K562 (cell line): ENCODE results near the gene SIM1. TPM values are rescaled to one million over a fixed set of nuclear protein-coding genes. Genes with fewer than 3 reads are reported as not detected.

ENCODE experiments used
- ATAC-seq: fragments of 200-7000 bp; cut with Tn5 transposase; 3 replicates; pipeline ENCODE4 v1.9.1; 2020; ENCODE audit warnings: moderate library complexity
- BruUV-seq: library from RNA; stranded (reverse); fragments of 400-500 nt; replicated peaks from 2 replicates; lab custom pipeline; 2021; lab: Mats Ljungman, UMichigan
- CTCF ChIA-PET: fragments of 300-600 bp; formaldehyde crosslinking; extraction: SDS; loops from one replicate; lab custom pipeline; 2021; ENCODE audit warnings: low intra/inter-chr PET ratio; lab: Yijun Ruan, JAX
- POLR2A ChIA-PET: fragments of 300-600, 350-650 bp; sonication (Branson Sonifier 250); formaldehyde crosslinking; extraction: SDS; loops from one replicate; lab custom pipeline; 2021; ENCODE audit warnings: antibody characterized with exemption, inconsistent platforms; lab: Yijun Ruan, JAX
- DNase-seq, 4 experiments: peaks; one replicate each; pipeline versions ENCODE4 v3.0.0 to v3.0.0-alpha.2; 2011 to 2018; ENCODE audit warnings: low spot score in 3 of 4, mixed read lengths in 3 of 4; ENCODE audit errors: extremely low read depth in 1 of 4
- FAIRE-seq: peaks from 2 replicates; lab custom pipeline; 2011; peaks lifted over from hg19 to GRCh38; lab: Jason Lieb, UNC
- H2AFZ ChIP-seq: 2 replicates; pipeline ENCODE4 v1.6.0; 2011; ENCODE audit warnings: low read depth, low read length, control low read depth, inconsistent platforms
- H3K27ac ChIP-seq: fragments of 200-600 bp; 3 replicates; pipeline ENCODE4 v1.8.0; 2011; ENCODE audit warnings: low read depth, mild to moderate bottlenecking, control low read depth, inconsistent platforms, low read length, moderate library complexity, mixed read lengths; ENCODE audit errors: extremely low read depth
- H3K27me3 ChIP-seq, 2 experiments: fragments of 300-600 bp in 1 of 2; 2 replicates in 1 of 2; 3 replicates in 1 of 2; pipeline versions ENCODE4 v1.6.0 to v1.8.0; 2011; ENCODE audit warnings: inconsistent platforms in 2 of 2, low read length in 2 of 2, mild to moderate bottlenecking in 1 of 2, mixed read lengths in 1 of 2, moderate library complexity in 1 of 2; ENCODE audit not compliant: control insufficient read depth in 2 of 2, insufficient read depth in 2 of 2
- H3K36me3 ChIP-seq: fragments of 300-600 bp; 3 replicates; pipeline ENCODE4 v1.8.0; 2011; ENCODE audit warnings: mild to moderate bottlenecking, low read length, inconsistent platforms; ENCODE audit not compliant: control insufficient read depth, insufficient read depth
- H3K4me1 ChIP-seq, 2 experiments: fragments of 200-600 bp in 1 of 2; replicated peaks in 1 of 2; 2 replicates in 1 of 2; 3 replicates in 1 of 2; pipeline versions ENCODE4 v1.5.1 to v1.8.0; 2011; ENCODE audit warnings: inconsistent platforms in 2 of 2, low read length in 2 of 2, mild to moderate bottlenecking in 1 of 2, mixed read lengths in 1 of 2, moderate library complexity in 1 of 2; ENCODE audit not compliant: control insufficient read depth in 2 of 2, insufficient read depth in 2 of 2
- H3K4me2 ChIP-seq: 2 replicates; pipeline ENCODE4 v1.6.1; 2011; ENCODE audit warnings: low read length, control low read depth, inconsistent platforms, mixed read lengths; ENCODE audit not compliant: insufficient read depth
- H3K4me3 ChIP-seq: fragments of 200-600 bp; sonication (generic), shearing (Covaris generic); 2 replicates; pipeline ENCODE4 v1.5.1; 2016; ENCODE audit warnings: control low read depth, inconsistent platforms
- H3K79me2 ChIP-seq: fragments of 200-600 bp; 3 replicates; pipeline ENCODE4 v1.8.0; 2011; ENCODE audit warnings: low read length, inconsistent platforms; ENCODE audit not compliant: control insufficient read depth, insufficient read depth
- H3K9ac ChIP-seq, 2 experiments: 2 replicates each; pipeline versions ENCODE4 v1.6.0 to v1.6.1; 2011; ENCODE audit warnings: low read depth in 2 of 2, low read length in 2 of 2, control low read depth in 1 of 2, inconsistent platforms in 1 of 2, mild to moderate bottlenecking in 1 of 2, mixed read lengths in 1 of 2; ENCODE audit not compliant: insufficient read depth in 1 of 2
- H3K9me1 ChIP-seq: one replicate; pipeline ENCODE4 v1.6.0; 2011; ENCODE audit warnings: inconsistent platforms, mild to moderate bottlenecking, low read length, moderate library complexity; ENCODE audit not compliant: control insufficient read depth, insufficient read depth
- H3K9me3 ChIP-seq: replicated peaks from 2 replicates; pipeline ENCODE4 v1.5.1; 2011; ENCODE audit warnings: low read depth, low read length, inconsistent platforms; ENCODE audit not compliant: control insufficient read depth, insufficient read depth
- H4K20me1 ChIP-seq: replicated peaks from 2 replicates; pipeline ENCODE4 v1.6.1; 2011; ENCODE audit warnings: low read length, inconsistent platforms, mixed read lengths; ENCODE audit not compliant: control insufficient read depth, insufficient read depth
- ARNT ChIP-seq, 2 experiments: fragments of 450-650 bp; IDR thresholded peaks; 2 replicates each; pipeline ENCODE4 v1.6.1; 2016; ENCODE audit warnings: mild to moderate bottlenecking in 1 of 2
- CTBP1 ChIP-seq: fragments of 450-650 bp; IDR thresholded peaks from 2 replicates; pipeline ENCODE4 v1.6.1; 2016; ENCODE audit warnings: borderline replicate concordance
- ESRRB ChIP-seq: fragments of 250-450 bp; sonication (Bioruptor Pico); IDR thresholded peaks from 2 replicates; pipeline ENCODE4 v1.5.0; 2020; ENCODE audit warnings: mild to moderate bottlenecking, moderate library complexity, borderline replicate concordance
- FOXJ2 ChIP-seq: fragments of 200-800 bp; sonication (Bioruptor generic); IDR thresholded peaks from 2 replicates; pipeline ENCODE4 v1.6.1; 2016; ENCODE audit warnings: missing genetic modification characterization, missing compliant biosample characterization
- KHSRP ChIP-seq: fragments of 450-650 bp; IDR thresholded peaks from 2 replicates; pipeline ENCODE4 v1.6.1; 2017
- KLF13 ChIP-seq: fragments of 450-650 bp; IDR thresholded peaks from 2 replicates; pipeline ENCODE4 v1.6.1; 2016; ENCODE audit warnings: missing genetic modification characterization, low read depth, mild to moderate bottlenecking, missing compliant biosample characterization, moderate library complexity, borderline replicate concordance
- NUFIP1 ChIP-seq: fragments of 450-650 bp; IDR thresholded peaks from 2 replicates; pipeline ENCODE4 v1.6.1; 2018; ENCODE audit not compliant: partially characterized antibody
- RAD21 ChIP-seq, 2 experiments: fragments of 250-450 bp in 1 of 2; fragments of 450-650 bp in 1 of 2; sonication (Bioruptor Pico) in 1 of 2; formaldehyde crosslinking in 1 of 2; IDR thresholded peaks in 1 of 2; conservative IDR thresholded peaks in 1 of 2; 2 replicates each; pipeline versions ENCODE4 v1.4.0 to v1.8.0; 2020 to 2022; ENCODE audit warnings: mild to moderate bottlenecking in 2 of 2, moderate library complexity in 1 of 2
- WHSC1 ChIP-seq: IDR thresholded peaks from one replicate; pipeline ENCODE4 v1.6.1; 2012; ENCODE audit warnings: low read length, control low read depth, inconsistent platforms
- ZNF311 ChIP-seq: fragments of 250-450 bp; sonication (Bioruptor Pico); IDR thresholded peaks from 2 replicates; pipeline ENCODE4 v1.4.0; 2020; ENCODE audit warnings: mild to moderate bottlenecking, moderate library complexity
- WGBS: fragments of 100-300 bp; shearing (Covaris generic); methylation state at CpG from one replicate; pipeline ENCODE4 v1.1.6; 2016; ENCODE audit warnings: low coverage, mixed read lengths; ENCODE audit not compliant: insufficient coverage; ENCODE audit errors: missing lambda C conversion rate; 5-methylcytosine and 5-hydroxymethylcytosine counted together
- in situ Hi-C: fragments of 300-500 bp; cut with MboI; formaldehyde crosslinking; loops from 4 replicates; pipeline ENCODE4 v1.15.0; 2018; ENCODE audit warnings: inconsistent platforms, mixed read lengths
- intact Hi-C: fragments of 100-400 bp; cut with micrococcal nuclease; formaldehyde crosslinking; loops from 2 replicates; pipeline ENCODE4 v1.14.2; 2022
- polyA plus RNA-seq, 8 experiments: library from polyadenylated mRNA; depleted of rRNA in 4 of 8; stranded (reverse) in 5 of 8; unstranded in 3 of 8; fragments of >200 nt; fragmentation: Nextera tagmentation in 2 of 8; fragmentation: Illumina TruSeq in 1 of 8; extraction: Ambion mirVana in 2 of 8; extraction: Trizol in 1 of 8; gene quantifications; 2 replicates each; pipeline versions ENCODE4 v1.2.1 to v1.2.3, GENCODE V29; 2011 to 2014; ENCODE audit warnings: inconsistent platforms in 1 of 8, missing spikeins in 1 of 8
- total RNA-seq, 7 experiments: library from RNA; depleted of rRNA in 6 of 7; stranded (reverse); fragments of >200 nt in 6 of 7; fragmentation: Illumina TruSeq in 2 of 7; extraction: Trizol in 2 of 7; gene quantifications; 2 replicates each; pipeline versions ENCODE4 v1.2.1 to v1.2.3, GENCODE V29; 2011 to 2021; ENCODE audit warnings: low replicate concordance in 1 of 7
- TF ChIP-seq, protein P1 (sequence below): IDR thresholded peaks from 3 replicates; pipeline ENCODE4 v1.6.1; 2011; ENCODE audit warnings: borderline replicate concordance, mild to moderate bottlenecking, moderate library complexity; ENCODE audit not compliant: insufficient read length; ENCODE audit errors: extremely low read depth
- TF ChIP-seq, protein P2 (sequence below): fragments of 250-450 bp; sonication (Bioruptor Pico); IDR thresholded peaks from 2 replicates; pipeline ENCODE4 v1.4.0; 2020; ENCODE audit warnings: mild to moderate bottlenecking, moderate library complexity
- TF ChIP-seq, protein P3 (sequence below): fragments of 450-650 bp; formaldehyde crosslinking; IDR thresholded peaks from 2 replicates; pipeline ENCODE4 v1.4.0; 2022; ENCODE audit warnings: mild to moderate bottlenecking, moderate library complexity

The SIM1 gene
- total and polyA plus RNA-seq, 9 of the 15 experiments (the other 6 are each of a cell fraction or from before 2014, with no cell fraction given), result not detected

DNA sequence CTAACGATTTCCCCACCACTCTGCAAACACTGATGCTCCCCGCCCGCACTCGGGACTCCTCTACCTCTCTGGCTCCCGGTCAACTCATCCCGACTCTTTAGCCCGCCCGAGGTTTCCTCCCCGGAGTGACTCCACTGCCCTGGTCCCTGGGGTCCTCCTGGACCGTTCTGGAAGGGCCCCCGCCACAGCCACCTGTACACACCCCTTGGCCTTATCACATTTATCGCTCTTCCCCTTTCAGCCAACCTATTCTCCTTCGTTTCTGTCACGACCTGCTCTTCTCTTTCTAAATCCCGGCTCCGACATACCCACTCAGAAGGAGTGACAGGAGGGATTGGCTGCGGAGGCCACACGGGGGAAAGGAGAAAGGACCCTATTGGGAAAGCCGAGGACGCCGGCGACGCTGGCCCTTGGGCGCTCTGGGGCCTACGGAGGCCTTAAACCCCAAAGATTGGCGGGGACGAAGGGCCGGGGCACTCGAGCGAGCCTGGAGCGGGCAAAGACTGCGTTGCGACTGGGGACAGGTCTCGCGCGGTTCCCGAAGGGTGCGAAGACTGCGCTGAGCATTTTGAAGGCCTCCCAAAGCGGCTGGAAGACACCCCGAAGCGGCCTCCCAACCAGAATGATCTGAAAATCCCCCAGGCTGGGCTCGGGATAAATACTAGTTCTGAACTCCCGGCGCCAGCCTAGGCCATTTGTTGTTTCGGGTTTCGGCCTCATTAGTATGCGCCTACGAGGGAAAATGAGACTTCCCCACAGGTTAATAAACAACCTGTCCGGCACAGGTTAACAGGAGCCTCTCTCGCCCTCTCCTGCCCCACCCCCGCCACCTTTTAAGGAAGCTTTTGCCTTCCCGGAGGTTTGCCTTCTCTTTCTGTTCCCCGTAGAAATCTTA lies 9.2 kb downstream of the SIM1 start:
- CTCF ChIA-PET, result no interaction called here
- no peak overlapping the region for H3K4me3 ChIP-seq
- H3K27me3 ChIP-seq, result peaks cover 58 to 59% of the 10 kb centered on the region in 2 experiments
- H3K36me3 ChIP-seq, result no peaks in the 10 kb centered on the region
- DNase-seq, result no peak
- ATAC-seq, result no peak
- H2AFZ ChIP-seq, result no peak overlapping the region
- in situ Hi-C loops, result no loop called here
- no peak overlapping the region for H3K9ac ChIP-seq
- POLR2A ChIA-PET, result interaction anchor here (0.7 to 1.7 kb wide), 2 partner anchors 8 to 1061 kb away, joined by 3 to 4 read pairs; no protein-coding TSS in a partner anchor
- no peaks in the 10 kb centered on the region for H3K79me2 ChIP-seq
- no peaks in the 10 kb centered on the region for H3K9me3 ChIP-seq
- no peaks in the 10 kb centered on the region for H3K9me1 ChIP-seq
- no peaks in the 10 kb centered on the region; the same call in 1 of the 2 replicates for H4K20me1 ChIP-seq
- peaks cover 0 to 16% of the 10 kb centered on the region in 2 experiments; a peak in 1 of 5 replicates for H3K4me1 ChIP-seq
- 14% methylated on average over 34 of the region's 54 CpGs for WGBS
- no peak overlapping the region for H3K27ac ChIP-seq
- FAIRE-seq, result no peak
- no TSS peak for BruUV-seq
- intact Hi-C loops, result no loop called here
- no peak overlapping the region for H3K4me2 ChIP-seq
- TF ChIP-seq RAD21 (CRISPR knock-in tag; conservative IDR thresholded peaks at IDR 0.05 in 1 of 2, IDR thresholded peaks at IDR 0.05 in 1 of 2) (no peak), FOXJ2 (no peak), WHSC1 (no peak), KLF13 (tag) (no peak), ZNF311 (no peak), ESRRB (CRISPR knock-in tag) (no peak), NUFIP1 (no peak), ARNT (IDR thresholded peaks at IDR 0.05) (no peak), CTBP1 (no peak), KHSRP (no peak)
- TF ChIP-seq, protein P1, sequence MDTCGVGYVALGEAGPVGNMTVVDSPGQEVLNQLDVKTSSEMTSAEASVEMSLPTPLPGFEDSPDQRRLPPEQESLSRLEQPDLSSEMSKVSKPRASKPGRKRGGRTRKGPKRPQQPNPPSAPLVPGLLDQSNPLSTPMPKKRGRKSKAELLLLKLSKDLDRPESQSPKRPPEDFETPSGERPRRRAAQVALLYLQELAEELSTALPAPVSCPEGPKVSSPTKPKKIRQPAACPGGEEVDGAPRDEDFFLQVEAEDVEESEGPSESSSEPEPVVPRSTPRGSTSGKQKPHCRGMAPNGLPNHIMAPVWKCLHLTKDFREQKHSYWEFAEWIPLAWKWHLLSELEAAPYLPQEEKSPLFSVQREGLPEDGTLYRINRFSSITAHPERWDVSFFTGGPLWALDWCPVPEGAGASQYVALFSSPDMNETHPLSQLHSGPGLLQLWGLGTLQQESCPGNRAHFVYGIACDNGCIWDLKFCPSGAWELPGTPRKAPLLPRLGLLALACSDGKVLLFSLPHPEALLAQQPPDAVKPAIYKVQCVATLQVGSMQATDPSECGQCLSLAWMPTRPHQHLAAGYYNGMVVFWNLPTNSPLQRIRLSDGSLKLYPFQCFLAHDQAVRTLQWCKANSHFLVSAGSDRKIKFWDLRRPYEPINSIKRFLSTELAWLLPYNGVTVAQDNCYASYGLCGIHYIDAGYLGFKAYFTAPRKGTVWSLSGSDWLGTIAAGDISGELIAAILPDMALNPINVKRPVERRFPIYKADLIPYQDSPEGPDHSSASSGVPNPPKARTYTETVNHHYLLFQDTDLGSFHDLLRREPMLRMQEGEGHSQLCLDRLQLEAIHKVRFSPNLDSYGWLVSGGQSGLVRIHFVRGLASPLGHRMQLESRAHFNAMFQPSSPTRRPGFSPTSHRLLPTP, result no peak
- TF ChIP-seq, protein P2, sequence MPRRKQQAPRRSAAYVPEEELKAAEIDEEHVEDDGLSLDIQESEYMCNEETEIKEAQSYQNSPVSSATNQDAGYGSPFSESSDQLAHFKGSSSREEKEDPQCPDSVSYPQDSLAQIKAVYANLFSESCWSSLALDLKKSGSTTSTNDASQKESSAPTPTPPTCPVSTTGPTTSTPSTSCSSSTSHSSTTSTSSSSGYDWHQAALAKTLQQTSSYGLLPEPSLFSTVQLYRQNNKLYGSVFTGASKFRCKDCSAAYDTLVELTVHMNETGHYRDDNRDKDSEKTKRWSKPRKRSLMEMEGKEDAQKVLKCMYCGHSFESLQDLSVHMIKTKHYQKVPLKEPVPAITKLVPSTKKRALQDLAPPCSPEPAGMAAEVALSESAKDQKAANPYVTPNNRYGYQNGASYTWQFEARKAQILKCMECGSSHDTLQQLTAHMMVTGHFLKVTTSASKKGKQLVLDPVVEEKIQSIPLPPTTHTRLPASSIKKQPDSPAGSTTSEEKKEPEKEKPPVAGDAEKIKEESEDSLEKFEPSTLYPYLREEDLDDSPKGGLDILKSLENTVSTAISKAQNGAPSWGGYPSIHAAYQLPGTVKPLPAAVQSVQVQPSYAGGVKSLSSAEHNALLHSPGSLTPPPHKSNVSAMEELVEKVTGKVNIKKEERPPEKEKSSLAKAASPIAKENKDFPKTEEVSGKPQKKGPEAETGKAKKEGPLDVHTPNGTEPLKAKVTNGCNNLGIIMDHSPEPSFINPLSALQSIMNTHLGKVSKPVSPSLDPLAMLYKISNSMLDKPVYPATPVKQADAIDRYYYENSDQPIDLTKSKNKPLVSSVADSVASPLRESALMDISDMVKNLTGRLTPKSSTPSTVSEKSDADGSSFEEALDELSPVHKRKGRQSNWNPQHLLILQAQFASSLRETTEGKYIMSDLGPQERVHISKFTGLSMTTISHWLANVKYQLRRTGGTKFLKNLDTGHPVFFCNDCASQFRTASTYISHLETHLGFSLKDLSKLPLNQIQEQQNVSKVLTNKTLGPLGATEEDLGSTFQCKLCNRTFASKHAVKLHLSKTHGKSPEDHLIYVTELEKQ (CRISPR knock-in tag), result no peak
- TF ChIP-seq, protein P3, sequence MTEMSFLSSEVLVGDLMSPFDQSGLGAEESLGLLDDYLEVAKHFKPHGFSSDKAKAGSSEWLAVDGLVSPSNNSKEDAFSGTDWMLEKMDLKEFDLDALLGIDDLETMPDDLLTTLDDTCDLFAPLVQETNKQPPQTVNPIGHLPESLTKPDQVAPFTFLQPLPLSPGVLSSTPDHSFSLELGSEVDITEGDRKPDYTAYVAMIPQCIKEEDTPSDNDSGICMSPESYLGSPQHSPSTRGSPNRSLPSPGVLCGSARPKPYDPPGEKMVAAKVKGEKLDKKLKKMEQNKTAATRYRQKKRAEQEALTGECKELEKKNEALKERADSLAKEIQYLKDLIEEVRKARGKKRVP (CRISPR knock-in tag), result no peak
